Measurements from ENCODE around the gene EXOC3L2.
"Not testable (repeated sequence)": the region's sequence is repeated elsewhere in the genome, so short reads cannot be mapped to it uniquely, and the experiment has no call there.

EXOC3L2 gene

GRCh38 chr19:45255611-45256157 lies 10.5 kb upstream of the EXOC3L2 start:
- DNase-seq (ENCODE audit: low read depth): no peak

DNA sequence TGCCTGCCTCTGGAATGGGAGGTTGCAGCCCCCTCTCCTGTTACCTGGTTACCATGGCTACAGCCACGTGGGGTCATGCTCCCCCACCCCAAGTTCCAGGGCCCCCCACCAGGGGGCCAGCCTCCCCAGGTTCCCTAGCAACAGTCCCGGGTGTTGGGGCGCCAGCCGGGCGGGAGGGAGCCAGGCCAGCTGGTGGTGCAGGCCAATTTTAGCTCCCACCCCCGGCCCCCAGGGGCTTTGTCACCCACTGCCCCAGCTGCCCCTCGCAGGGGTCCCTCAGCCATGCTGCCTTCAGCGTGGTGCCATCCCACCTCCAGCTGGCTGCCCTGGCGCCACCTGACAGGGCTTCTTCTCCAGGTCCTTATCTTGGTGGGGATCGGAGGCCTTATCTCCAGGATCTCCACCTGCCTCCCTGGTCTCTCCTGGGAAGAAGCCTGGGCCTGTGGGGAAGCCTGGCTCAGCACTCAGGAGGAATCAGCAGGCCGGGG lies 8.9 kb upstream of the EXOC3L2 start:
- DNase-seq (ENCODE audit: low read depth): no peak

DNA sequence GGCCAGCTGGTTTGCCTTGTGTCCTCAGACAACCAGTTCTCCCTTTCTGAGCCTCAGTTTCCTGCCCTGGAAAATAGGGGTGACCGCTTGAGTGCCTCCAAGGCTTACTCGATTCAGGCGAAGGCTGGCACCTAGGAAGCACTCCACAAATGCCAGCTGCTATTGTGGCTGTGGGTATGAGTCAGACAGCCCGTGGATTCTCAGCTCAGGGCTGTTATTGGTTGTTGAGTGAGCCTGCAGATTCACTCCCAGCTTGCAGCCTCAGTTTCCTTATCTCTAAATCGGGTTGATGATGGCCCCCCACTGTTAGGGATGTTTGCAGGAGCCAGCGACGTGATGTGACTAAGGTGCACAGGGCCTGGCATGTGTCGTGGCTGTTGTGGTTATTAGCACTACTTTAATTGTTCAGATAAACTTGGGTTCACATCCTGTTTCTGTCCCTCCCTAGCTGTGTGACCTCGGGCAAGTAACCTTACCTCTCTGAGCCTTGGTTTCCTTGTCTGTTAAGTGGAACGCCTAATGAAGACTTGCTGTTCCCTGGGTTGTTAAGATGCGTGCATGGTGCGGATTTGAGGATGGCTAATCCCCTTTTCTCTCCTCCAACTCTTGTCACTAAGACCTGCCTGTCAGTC lies 8.3 kb upstream of the EXOC3L2 start:
- DNase-seq (ENCODE audit: low read depth): no peak

DNA sequence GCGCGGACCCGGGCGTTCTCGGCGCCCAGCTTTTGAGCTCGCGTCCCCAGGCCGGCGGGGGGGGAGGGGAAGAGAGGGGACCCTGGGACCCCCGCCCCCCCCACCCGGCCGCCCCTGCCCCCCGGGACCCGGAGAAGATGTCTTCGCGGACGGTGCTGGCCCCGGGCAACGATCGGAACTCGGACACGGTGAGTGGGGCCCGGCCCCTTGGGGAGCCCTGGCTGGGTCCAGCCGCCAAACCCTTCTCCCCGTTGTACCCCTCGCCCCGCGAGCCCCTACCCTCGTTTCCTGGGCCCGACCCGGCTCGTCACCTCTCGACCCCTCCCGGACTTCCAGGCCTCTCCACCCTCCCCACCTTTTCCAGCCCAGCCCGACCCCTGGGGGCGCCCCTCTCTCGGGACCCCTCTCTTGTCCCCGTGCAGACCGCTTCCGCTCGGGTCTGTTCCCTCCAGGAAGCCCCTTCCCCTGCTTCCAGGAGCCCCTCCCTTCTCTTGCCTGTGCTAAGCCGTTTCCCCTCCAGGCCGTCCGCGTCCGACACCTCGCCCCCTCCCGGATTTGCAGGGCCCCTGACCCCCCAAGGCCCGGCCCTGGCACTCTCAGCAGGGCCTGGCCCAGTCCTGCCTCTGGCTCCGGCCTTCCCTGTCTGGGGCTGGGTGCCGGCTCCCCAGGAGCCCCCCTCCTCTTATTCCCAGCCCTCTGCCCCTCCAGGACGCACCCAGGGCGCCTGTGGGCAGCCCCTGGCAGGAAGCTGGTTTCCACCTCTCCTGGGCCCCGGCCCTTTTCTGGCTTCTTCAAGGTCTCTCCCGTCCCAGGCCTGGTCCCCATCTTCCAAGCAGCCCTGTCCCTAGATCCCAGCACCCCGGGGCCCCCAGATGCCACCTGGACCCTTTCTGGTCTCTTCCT lies 6.5 kb upstream of the EXOC3L2 start:
- DNase-seq (ENCODE audit: low read depth): no peak

DNA sequence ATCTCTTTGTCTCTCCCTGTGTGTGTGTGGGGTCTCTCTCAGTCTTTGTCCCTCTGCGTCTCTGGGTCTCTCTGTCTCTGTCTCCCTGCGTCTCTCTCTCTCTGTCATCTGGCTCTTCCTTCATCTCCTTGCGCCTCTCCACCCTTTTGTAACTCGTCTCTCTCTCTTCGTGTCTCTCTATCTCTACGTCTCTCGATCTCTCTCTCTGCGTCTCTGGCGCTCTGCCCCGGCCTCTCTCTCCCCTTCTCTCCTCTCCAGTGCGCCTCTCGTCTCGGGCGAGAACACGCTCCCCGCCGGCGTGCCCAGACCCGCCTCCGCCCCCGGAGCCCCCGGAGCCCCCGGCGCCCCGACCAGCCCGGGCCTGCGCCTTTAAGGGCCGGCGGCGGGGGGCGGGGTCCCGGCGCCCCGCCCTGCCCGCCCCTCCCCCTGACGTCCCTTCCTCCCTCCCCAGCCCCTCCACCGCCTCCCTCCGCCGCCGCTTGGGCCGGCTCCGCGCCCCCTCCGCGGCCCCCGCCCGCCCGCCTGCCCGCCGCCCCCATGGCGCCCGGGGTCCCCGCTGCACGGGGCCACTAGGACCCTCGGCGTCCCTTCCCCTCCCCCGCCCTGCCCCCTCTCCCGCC lies 5.7 kb upstream of the EXOC3L2 start, which contains the start of gene MARK4:
Gene MARK4, plus strand, starts transcription at position 440 of the 620 bp plus-strand sequence. CDS start 318 bp downstream, outside the sequence.
- peak; percentile 39 for DNase-seq (ENCODE audit: low read depth)

GRCh38 chr19:45250216-45250831 lies 5.1 kb upstream of the EXOC3L2 start:
- DNase-seq (ENCODE audit: low read depth): no peak

GRCh38 chr19:45249261-45250033 lies 4.2 kb upstream of the EXOC3L2 start:
- DNase-seq (ENCODE audit: low read depth): no peak

DNA sequence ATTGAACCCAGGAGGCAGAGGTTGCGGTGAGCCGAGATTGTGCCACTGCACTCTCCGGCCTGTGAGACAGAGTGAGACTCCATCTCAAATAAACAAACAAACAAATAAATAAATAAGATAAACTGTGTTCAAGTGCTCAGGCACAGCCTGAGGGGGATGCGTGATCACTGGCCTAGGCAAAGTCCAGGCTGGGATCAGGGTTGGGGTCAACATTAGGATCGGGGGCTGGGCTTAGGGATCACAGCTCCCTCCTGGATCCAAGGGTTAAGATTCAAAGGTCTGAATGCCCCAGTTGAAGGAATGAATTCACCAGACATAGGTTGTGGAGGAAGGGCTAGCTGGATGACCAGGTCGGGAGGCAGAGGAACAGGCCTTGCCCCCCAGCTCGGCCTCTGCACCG lies 1.9 kb upstream of the EXOC3L2 start:
- no peak for DNase-seq (ENCODE audit: low read depth)

GRCh38 chr19:45245826-45246225 lies 619 bp upstream of the EXOC3L2 start:
- DNase-seq (ENCODE audit: low read depth): no peak

DNA sequence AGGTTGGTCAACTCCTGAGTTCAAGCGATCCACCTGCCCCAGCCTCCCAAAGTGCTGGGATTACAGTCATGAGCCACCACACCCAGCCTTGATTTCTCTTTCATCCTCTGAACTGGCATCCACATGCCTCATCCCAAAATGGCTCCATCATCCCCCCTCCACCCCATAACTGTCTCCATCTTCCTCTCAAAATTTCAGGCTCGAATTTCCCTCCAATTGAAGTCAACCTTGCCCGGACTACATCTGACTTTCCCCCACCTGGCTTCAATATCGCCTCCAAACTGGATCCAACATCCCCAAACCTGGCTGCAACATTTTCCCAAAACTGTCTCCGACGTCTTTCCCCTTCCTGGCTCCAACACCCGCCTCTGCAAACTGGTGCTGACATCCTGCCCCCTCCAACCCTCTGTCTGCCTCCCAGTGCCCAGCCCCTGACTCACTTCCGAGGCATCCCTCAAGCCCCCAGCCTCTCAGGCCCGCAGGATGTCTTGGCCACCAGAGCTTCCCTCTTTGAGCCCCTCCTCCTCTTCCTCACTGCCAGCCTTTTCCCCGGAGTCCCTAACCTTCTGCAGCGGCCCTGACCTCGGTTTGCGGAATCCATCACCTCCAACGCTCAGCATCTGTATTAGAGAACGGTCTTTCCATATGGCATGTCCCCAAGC lies 943 bp downstream of the EXOC3L2 start:
- no peak for DNase-seq (ENCODE audit: low read depth)

GRCh38 chr19:45243144-45243732 lies 2.0 kb downstream of the EXOC3L2 start:
- DNase-seq (ENCODE audit: low read depth): no peak

GRCh38 chr19:45238556-45238955 lies 6.7 kb downstream of the EXOC3L2 start:
- no peak for DNase-seq (ENCODE audit: low read depth)

GRCh38 chr19:45235485-45235884 lies 9.7 kb downstream of the EXOC3L2 start:
- no peak for DNase-seq (ENCODE audit: low read depth)

DNA sequence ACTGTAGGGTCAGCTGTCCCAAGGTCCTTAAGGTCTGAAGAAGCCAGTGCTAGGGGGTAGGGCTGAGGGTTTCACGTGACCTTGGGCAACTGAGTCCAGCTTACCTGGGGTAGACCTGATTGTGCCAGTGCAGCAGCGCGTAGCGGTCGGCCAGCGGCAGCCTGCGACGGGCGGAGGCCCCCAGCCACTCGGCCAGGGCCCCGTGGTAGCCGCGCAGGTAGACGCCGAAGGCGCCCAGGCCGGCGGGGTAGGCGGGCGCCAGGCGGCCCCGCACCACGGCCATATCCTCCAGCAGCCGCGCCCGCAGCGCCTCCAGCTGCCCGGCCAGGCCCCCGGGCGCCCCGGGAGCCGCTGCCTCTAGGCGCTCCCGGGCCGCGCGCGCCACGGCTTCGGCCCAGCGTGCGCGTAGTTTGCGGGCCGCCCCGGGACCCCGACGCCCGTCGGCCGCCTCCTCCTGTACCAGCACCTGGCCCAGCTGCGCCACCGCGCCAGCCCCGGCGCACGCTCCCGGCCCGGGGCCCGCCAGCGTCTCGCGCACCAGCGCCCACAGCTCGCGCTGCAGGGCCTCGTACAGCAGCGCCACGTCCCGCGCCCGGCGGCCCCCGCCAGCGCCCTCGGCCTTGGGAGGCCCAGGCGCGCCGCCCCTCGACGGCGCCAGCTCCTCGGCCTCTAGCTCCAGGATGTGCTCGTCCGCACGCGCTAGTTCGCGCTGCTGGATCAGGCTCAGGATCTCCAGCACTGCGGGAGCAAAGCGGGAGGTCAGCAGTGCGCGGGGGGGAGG lies 10.9 kb downstream of the EXOC3L2 start:
- DNase-seq (ENCODE audit: low read depth): no peak

DNA sequence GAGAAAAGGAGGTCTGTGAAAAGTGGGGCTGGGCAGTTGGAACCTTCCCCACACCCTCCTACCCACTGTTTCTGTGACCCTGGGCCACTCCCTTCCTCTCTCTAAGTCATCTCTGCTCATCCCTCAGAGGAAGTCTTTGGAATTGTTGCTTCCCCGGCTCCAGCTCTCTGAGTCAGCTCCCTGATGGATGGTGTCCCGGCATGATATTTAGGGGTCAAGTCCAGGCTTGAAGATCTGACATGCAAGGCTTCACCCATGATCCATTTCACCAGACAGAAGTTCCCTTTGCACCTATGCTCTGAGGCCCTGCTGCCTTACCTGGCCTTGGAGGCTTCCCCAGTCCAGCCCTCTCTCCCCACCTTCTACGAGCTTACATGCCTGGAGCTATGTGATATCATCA lies 13.3 kb downstream of the EXOC3L2 start:
- no peak for DNase-seq (ENCODE audit: low read depth)

- not testable (repeated sequence) for DNase-seq (ENCODE audit: low read depth)
These were observed 16.2 kb downstream of the EXOC3L2 start for GRCh38 chr19:45229056-45229455.

DNA sequence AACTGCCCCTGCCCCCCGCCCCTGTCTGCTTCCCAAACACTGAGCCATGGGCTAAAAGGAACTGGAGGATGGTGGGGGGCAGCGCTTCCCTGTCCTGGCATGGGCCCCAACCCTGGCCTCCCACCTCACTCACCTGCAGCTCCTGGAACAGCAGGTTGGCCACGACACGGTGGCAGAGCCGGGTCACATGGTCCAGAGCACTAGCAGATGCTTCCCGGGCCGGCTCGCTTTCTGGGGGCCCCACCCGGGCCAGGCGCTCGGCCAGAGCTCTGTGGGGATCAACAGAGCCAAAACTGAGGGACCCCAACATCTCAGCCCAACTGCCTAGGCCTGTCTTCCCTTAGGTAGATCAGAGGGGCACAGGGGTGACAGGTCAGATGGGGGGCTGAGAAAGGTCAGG lies 20.6 kb downstream of the EXOC3L2 start:
- no peak for DNase-seq (ENCODE audit: low read depth)

DNA sequence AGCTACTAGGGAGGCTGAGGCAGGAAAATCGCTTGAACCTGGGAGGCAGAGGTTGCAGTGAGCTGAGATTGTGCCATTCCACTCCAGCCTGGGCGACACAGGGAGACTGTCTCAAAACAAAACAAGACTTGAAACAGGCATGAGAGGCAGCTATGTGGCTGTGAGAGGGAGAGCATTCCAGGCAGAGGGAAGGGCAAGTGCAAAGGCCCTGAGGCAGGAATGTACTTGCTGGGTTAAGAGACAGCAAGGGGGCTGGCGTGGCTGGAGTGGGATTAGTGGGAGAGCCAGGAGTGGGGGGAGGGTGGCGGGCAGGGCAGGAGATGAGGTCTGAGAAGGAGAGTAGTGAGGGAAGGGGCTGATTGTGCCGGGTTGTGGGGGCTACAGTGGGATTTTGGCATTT lies 21.3 kb downstream of the EXOC3L2 start:
- no peak for DNase-seq (ENCODE audit: low read depth)

DNA sequence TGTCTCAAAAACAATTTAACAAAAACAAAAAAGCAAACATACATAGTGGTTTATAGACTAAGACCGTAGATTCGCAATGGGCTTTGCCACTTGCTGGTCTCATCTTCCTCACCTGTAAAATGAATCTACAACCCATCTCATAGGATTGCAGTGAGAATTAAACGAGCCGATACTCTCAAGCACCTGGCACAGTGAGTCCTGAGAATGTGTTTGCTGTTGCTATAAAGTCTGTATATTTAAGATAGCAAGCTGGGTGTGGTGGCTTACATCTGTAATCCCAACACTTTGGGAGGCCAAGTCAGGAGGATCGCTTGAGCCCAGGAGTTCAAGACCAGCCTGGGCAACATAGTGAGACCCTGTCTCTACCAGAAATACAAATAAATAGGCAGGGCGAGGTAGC lies 22.5 kb downstream of the EXOC3L2 start:
- DNase-seq (ENCODE audit: low read depth): no peak
